HepG2 (cell line): ENCODE data around the gene C14orf93. TPM values are rescaled to one million over a fixed set of nuclear protein-coding genes. Genes with fewer than 3 reads are reported as not detected.

Experiments used
- BORCS8-MEF2B ChIP-seq: sonication (generic); formaldehyde crosslinking; IDR thresholded peaks from 2 replicates; pipeline ENCODE4 v1.8.0; 2022; ENCODE audit warnings: mild to moderate bottlenecking, missing genetic modification reagents
- CENPX ChIP-seq: sonication (generic); formaldehyde crosslinking; IDR thresholded peaks from 2 replicates; pipeline ENCODE4 v1.9.0; 2021; ENCODE audit warnings: mild to moderate bottlenecking, missing genetic modification reagents, moderate library complexity
- RBM39 ChIP-seq: fragments of 200-400 bp; formaldehyde crosslinking; IDR thresholded peaks from one replicate; pipeline ENCODE4 v1.6.1; 2018; ENCODE audit warnings: antibody characterized with exemption, mild to moderate bottlenecking, low read depth, low read length; ENCODE audit not compliant: poor library complexity, severe bottlenecking
- SOX5 ChIP-seq: IDR thresholded peaks from 2 replicates; pipeline ENCODE4 v1.6.1; 2016; ENCODE audit warnings: borderline replicate concordance
- YY1 ChIP-seq: IDR thresholded peaks from 2 replicates; pipeline ENCODE4 v1.6.1; 2011; ENCODE audit warnings: low read length, low read depth, moderate library complexity, mild to moderate bottlenecking; ENCODE audit not compliant: insufficient read depth, insufficient replicate concordance
- ZFP36L2 ChIP-seq: sonication (generic); formaldehyde crosslinking; IDR thresholded peaks from 2 replicates; pipeline ENCODE4 v1.4.0; 2020; ENCODE audit warnings: missing genetic modification reagents
- ZFP90 ChIP-seq: sonication (generic); formaldehyde crosslinking; IDR thresholded peaks from 2 replicates; pipeline ENCODE4 v1.8.0; 2022; ENCODE audit warnings: missing genetic modification reagents, mild to moderate bottlenecking, inconsistent platforms, borderline replicate concordance
- ZNF121 ChIP-seq: sonication (generic); formaldehyde crosslinking; IDR thresholded peaks from 2 replicates; pipeline ENCODE4 v1.5.0; 2020; ENCODE audit warnings: mild to moderate bottlenecking, missing genetic modification reagents
- ZNF143 ChIP-seq: sonication (generic); formaldehyde crosslinking; IDR thresholded peaks from 2 replicates; pipeline ENCODE4 v1.4.0; 2020; ENCODE audit warnings: missing genetic modification reagents
- ZNF24 ChIP-seq: fragments of 450-650 bp; IDR thresholded peaks from 2 replicates; pipeline ENCODE4 v1.6.1; 2017; ENCODE audit warnings: antibody characterized with exemption, mild to moderate bottlenecking
- ZNF546 ChIP-seq: sonication (generic); formaldehyde crosslinking; conservative IDR thresholded peaks from 2 replicates; pipeline ENCODE4 v1.8.1; 2023; ENCODE audit warnings: mild to moderate bottlenecking, missing genetic modification reagents
- ZNF674 ChIP-seq: sonication (generic); formaldehyde crosslinking; IDR thresholded peaks from 2 replicates; pipeline ENCODE4 v1.5.0; 2020; ENCODE audit warnings: low read depth, mild to moderate bottlenecking, missing genetic modification reagents
- ZNF737 ChIP-seq: sonication (generic); formaldehyde crosslinking; IDR thresholded peaks from 2 replicates; pipeline ENCODE4 v1.5.0; 2020; ENCODE audit warnings: missing genetic modification reagents, mild to moderate bottlenecking, borderline replicate concordance
- ZNF781 ChIP-seq: sonication (generic); formaldehyde crosslinking; IDR thresholded peaks from 2 replicates; pipeline ENCODE4 v1.5.1; 2020; ENCODE audit warnings: borderline replicate concordance, mild to moderate bottlenecking, missing genetic modification reagents; ENCODE audit errors: not compliant biosample characterization
- polyA plus RNA-seq, 8 experiments: library from polyadenylated mRNA; depleted of rRNA in 3 of 8; stranded (reverse) in 7 of 8; unstranded in 1 of 8; fragments of >200 nt; fragmentation: Illumina TruSeq in 4 of 8; extraction: Trizol in 4 of 8; gene quantifications; 2 replicates each; pipeline versions ENCODE4 v1.2.1 to v1.2.3, GENCODE V29; 2011 to 2016; ENCODE audit warnings: low read depth in 4 of 8, missing spikeins in 1 of 8, mixed read lengths in 1 of 8; ENCODE audit not compliant: insufficient read depth in 1 of 8
- total RNA-seq, 5 experiments: library from RNA; depleted of rRNA; stranded (reverse); fragments of >200 nt; fragmentation: Illumina TruSeq; extraction: Trizol; gene quantifications; 2 replicates each; pipeline ENCODE4 v1.2.3, GENCODE V29; 2016; ENCODE audit warnings: low read depth in 1 of 5
- TF ChIP-seq, protein P1 (sequence below): sonication (generic); formaldehyde crosslinking; IDR thresholded peaks from 2 replicates; pipeline ENCODE4 v1.4.0; 2020; ENCODE audit warnings: missing genetic modification reagents, borderline replicate concordance
- TF ChIP-seq, protein P2 (sequence below): sonication (generic); formaldehyde crosslinking; IDR thresholded peaks from 2 replicates; pipeline ENCODE4 v1.4.0; 2020; ENCODE audit warnings: missing genetic modification reagents
- TF ChIP-seq, protein P3 (sequence below): IDR thresholded peaks from 2 replicates; pipeline ENCODE4 v1.6.1; 2016; ENCODE audit warnings: mild to moderate bottlenecking
- TF ChIP-seq, protein P4 (sequence below): sonication (generic); formaldehyde crosslinking; conservative IDR thresholded peaks from 2 replicates; pipeline ENCODE4 v1.4.0; 2020; ENCODE audit warnings: missing genetic modification reagents

The C14orf93 gene
- total and polyA plus RNA-seq, 2 of the 13 experiments (the other 11 are each of a cell fraction or from before 2014, with no cell fraction given) = 11.4 to 22.5 TPM

DNA sequence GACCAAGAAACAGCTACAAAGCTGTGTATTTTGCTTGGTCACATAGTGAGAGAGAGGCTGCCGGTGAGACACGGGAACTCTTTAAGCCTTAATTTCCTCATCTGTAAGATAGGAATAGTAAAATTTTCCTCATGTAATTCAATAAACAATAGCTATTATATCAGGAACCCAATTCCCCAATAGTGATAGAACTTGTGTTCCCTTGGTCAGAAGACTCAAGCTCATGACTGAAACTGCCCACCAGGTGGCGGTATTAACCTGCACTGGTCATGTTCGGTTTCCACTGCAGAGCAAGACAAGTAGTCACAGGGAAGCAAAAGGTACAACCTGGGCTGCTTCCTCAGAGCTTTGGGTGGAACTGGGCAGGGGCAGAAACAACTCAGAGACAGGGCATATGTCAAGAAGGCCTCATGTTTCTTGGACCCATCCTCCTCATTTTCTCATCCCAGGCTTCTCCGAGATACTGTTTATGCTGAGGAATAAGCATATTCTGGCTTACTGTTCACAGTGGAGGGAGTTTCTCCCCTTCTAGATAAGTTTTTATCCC lies 23.4 kb downstream of the C14orf93 start (continued):
- TF ChIP-seq, protein P1, sequence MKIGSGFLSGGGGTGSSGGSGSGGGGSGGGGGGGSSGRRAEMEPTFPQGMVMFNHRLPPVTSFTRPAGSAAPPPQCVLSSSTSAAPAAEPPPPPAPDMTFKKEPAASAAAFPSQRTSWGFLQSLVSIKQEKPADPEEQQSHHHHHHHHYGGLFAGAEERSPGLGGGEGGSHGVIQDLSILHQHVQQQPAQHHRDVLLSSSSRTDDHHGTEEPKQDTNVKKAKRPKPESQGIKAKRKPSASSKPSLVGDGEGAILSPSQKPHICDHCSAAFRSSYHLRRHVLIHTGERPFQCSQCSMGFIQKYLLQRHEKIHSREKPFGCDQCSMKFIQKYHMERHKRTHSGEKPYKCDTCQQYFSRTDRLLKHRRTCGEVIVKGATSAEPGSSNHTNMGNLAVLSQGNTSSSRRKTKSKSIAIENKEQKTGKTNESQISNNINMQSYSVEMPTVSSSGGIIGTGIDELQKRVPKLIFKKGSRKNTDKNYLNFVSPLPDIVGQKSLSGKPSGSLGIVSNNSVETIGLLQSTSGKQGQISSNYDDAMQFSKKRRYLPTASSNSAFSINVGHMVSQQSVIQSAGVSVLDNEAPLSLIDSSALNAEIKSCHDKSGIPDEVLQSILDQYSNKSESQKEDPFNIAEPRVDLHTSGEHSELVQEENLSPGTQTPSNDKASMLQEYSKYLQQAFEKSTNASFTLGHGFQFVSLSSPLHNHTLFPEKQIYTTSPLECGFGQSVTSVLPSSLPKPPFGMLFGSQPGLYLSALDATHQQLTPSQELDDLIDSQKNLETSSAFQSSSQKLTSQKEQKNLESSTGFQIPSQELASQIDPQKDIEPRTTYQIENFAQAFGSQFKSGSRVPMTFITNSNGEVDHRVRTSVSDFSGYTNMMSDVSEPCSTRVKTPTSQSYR (CRISPR knock-in tag) = 0 out of 2 replicates have a peak, but pooled peaks have one; percentile 6
- TF ChIP-seq, protein P2, sequence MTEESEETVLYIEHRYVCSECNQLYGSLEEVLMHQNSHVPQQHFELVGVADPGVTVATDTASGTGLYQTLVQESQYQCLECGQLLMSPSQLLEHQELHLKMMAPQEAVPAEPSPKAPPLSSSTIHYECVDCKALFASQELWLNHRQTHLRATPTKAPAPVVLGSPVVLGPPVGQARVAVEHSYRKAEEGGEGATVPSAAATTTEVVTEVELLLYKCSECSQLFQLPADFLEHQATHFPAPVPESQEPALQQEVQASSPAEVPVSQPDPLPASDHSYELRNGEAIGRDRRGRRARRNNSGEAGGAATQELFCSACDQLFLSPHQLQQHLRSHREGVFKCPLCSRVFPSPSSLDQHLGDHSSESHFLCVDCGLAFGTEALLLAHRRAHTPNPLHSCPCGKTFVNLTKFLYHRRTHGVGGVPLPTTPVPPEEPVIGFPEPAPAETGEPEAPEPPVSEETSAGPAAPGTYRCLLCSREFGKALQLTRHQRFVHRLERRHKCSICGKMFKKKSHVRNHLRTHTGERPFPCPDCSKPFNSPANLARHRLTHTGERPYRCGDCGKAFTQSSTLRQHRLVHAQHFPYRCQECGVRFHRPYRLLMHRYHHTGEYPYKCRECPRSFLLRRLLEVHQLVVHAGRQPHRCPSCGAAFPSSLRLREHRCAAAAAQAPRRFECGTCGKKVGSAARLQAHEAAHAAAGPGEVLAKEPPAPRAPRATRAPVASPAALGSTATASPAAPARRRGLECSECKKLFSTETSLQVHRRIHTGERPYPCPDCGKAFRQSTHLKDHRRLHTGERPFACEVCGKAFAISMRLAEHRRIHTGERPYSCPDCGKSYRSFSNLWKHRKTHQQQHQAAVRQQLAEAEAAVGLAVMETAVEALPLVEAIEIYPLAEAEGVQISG (CRISPR knock-in tag) = no peak
- TF ChIP-seq ZNF674 (no peak), BORCS8-MEF2B (CRISPR knock-in tag) (no peak), ZFP90 (CRISPR knock-in tag) (no peak), ZNF24 (0 out of 2 replicates have a peak, but pooled peaks have one; percentile 37), ZNF546 (no peak), CENPX (CRISPR knock-in tag) (no peak), ZNF781 (CRISPR knock-in tag) (peak; percentile 72), RBM39 (no peak), SOX5 (peak; percentile 27; the same call in 1 of the 2 replicates), ZNF121 (CRISPR knock-in tag) (no peak), ZNF737 (CRISPR knock-in tag) (no peak), YY1 (no peak), ZFP36L2 (CRISPR knock-in tag) (0 out of 2 replicates have a peak, but pooled peaks have one; percentile 38), ZNF143 (CRISPR knock-in tag) (no peak)
- TF ChIP-seq, protein P3, sequence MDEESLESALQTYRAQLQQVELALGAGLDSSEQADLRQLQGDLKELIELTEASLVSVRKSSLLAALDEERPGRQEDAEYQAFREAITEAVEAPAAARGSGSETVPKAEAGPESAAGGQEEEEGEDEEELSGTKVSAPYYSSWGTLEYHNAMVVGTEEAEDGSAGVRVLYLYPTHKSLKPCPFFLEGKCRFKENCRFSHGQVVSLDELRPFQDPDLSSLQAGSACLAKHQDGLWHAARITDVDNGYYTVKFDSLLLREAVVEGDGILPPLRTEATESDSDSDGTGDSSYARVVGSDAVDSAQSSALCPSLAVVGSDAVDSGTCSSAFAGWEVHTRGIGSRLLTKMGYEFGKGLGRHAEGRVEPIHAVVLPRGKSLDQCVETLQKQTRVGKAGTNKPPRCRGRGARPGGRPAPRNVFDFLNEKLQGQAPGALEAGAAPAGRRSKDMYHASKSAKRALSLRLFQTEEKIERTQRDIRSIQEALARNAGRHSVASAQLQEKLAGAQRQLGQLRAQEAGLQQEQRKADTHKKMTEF (CRISPR knock-in tag) = peak; percentile 73; the same call in 1 of the 2 replicates
- TF ChIP-seq, protein P4, sequence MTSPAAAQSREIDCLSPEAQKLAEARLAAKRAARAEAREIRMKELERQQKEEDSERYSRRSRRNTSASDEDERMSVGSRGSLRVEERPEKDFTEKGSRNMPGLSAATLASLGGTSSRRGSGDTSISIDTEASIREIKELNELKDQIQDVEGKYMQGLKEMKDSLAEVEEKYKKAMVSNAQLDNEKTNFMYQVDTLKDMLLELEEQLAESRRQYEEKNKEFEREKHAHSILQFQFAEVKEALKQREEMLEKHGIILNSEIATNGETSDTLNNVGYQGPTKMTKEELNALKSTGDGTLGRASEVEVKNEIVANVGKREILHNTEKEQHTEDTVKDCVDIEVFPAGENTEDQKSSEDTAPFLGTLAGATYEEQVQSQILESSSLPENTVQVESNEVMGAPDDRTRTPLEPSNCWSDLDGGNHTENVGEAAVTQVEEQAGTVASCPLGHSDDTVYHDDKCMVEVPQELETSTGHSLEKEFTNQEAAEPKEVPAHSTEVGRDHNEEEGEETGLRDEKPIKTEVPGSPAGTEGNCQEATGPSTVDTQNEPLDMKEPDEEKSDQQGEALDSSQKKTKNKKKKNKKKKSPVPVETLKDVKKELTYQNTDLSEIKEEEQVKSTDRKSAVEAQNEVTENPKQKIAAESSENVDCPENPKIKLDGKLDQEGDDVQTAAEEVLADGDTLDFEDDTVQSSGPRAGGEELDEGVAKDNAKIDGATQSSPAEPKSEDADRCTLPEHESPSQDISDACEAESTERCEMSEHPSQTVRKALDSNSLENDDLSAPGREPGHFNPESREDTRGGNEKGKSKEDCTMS (CRISPR knock-in tag) = peak; percentile 91
